ENCODE results near the gene GRM3.

GRM3 gene

GRCh38 chr7:86785641-86786040 lies 141.9 kb downstream of the GRM3 start:
- DNase-seq (ENCODE audit: low spot score) (no peak), FAIRE-seq (no peak)

DNA sequence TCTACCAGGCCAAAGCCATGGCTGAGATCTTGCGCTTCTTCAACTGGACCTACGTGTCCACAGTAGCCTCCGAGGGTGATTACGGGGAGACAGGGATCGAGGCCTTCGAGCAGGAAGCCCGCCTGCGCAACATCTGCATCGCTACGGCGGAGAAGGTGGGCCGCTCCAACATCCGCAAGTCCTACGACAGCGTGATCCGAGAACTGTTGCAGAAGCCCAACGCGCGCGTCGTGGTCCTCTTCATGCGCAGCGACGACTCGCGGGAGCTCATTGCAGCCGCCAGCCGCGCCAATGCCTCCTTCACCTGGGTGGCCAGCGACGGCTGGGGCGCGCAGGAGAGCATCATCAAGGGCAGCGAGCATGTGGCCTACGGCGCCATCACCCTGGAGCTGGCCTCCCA lies 142.7 kb downstream of the GRM3 start:
- no peak for DNase-seq (ENCODE audit: low spot score)
- FAIRE-seq = no peak

DNA sequence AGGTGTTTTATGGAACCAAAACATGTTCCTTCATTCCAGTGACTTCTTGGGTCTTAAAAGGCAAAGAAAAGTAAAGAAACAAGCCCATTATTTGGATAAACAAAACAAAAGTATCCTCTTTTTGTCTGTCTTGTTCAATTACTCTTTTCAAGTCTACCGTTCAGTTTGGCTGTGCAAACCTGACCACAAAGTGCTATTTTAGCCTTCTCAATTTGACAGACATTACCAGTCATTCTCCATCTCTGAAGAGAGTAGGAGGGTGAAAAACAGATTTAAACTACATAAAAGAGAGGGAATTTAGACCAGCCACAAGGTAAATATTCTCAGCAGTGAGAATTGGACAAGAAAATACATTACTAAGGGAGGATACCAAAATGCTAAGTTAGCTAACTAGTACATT lies 145.2 kb downstream of the GRM3 start:
- FAIRE-seq = no peak
- no peak for DNase-seq (ENCODE audit: low spot score)

DNA sequence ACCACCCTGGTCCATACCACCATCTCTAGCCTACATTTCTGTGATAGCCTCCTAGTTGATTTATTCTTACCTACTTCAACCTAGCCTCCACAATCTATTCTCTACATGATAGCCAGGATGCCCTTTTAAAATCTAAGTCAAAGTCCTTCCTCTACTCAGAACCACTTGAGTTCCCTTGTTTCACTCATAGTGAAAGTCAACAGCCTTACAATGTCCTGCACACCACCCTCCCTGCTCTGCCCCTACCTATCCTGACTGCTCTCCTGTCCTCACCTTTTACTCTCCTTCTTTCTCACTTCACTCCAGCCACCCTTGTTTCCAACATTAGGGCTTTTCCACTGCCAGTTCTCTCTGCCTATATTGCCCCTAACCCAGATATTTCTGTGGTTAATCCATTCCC lies 146.7 kb downstream of the GRM3 start:
- DNase-seq (ENCODE audit: low spot score) = no peak
- FAIRE-seq = peak; percentile 32

DNA sequence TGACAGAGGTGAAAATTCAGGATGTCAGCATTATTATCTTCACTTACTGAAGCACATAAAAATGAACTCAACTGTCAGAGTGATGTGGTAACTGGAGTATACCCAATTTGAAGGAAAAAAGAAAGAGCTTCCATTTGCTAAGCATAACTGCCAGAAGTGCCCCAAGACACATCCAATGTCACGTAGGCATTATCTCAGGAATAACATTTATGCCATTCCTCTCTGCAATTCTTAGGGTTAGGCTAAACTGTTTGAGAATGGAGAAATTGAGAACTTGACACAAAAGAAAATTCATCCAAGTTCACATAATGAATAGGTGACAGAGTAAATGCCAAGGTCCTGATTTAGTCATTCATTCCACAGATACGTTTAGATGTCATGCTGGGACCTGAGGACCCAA lies 148.6 kb downstream of the GRM3 start:
- DNase-seq (ENCODE audit: low spot score) (no peak), FAIRE-seq (no peak)

- no peak for FAIRE-seq
- no peak for DNase-seq (ENCODE audit: low spot score)
Observed at GRCh38 chr7:86793136-86793535, 149.4 kb downstream of the GRM3 start.

GRCh38 chr7:86814661-86815379 lies 171.1 kb downstream of the GRM3 start:
- DNase-seq (ENCODE audit: low spot score) = peak; percentile 44
- peak; percentile 85 for FAIRE-seq

GRCh38 chr7:86815556-86815955 lies 171.8 kb downstream of the GRM3 start:
- DNase-seq (ENCODE audit: low spot score) = no peak

DNA sequence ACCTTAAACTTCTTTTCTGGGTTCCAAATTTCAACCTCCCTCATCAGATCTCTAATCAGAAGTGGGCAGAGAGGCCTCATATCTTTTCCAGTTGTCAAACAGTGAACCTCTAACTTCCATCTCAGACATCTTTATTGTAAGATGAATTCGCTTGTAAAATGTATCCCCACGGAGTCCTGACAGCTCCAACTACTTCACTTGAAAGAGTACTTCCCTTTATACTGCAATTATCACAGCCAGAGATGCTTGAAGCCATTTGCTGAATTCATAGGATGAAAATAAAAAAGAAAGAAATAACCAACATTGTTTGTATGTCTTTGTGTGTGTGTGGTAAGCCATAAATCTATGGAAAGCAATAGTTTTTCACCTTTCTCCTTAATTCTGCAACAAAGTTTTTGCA lies 175.2 kb downstream of the GRM3 start:
- DNase-seq (ENCODE audit: low spot score) (no peak), FAIRE-seq (peak; percentile 27)

More at GRCh38 chr7:86815556-86815955, 171.8 kb downstream of the GRM3 start:
- no peak for FAIRE-seq

DNA sequence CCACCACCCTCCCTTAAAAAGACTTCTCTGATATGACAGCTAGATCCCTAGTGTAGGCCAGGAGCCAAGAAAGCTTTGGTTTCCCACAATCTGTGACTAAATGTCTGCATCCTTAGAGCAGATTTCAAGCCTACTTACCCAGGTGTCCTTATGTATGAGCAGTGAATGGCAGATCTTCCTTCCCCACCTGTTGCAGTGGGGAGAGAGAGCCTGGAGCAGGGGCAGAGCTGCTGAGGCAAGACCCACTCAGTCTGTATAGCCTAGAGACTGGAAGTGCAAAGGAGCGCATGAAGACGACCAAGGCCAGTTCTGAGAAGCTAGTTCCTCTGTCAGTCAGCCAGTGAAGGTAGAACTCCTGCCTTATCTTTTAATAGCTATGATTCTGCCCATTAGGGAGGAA lies 180.1 kb downstream of the GRM3 start:
- no peak for FAIRE-seq
- DNase-seq (ENCODE audit: low spot score) = no peak

GRCh38 chr7:86825264-86825663 lies 181.6 kb downstream of the GRM3 start:
- DNase-seq (ENCODE audit: low spot score) (no peak), FAIRE-seq (no peak)

DNA sequence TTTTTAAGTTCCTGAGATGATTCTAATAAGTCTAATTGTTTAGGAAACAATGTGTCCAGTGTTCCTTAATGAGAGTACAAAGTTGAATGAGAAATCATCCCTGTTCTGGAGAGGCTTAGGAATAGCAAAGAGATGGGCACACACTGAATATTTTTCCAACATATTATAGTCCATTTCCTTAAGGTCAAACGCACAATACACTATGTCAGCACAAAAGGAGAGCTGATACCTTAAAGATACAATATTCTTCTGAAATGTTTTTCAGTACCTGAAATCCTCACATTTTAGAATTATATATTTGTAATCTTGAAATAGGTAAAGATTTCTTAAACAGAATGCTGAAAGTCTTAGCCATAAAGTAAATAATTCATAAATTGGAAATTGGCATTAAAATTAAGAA lies 183.2 kb downstream of the GRM3 start:
- no peak for FAIRE-seq
- DNase-seq (ENCODE audit: low spot score) = no peak

DNA sequence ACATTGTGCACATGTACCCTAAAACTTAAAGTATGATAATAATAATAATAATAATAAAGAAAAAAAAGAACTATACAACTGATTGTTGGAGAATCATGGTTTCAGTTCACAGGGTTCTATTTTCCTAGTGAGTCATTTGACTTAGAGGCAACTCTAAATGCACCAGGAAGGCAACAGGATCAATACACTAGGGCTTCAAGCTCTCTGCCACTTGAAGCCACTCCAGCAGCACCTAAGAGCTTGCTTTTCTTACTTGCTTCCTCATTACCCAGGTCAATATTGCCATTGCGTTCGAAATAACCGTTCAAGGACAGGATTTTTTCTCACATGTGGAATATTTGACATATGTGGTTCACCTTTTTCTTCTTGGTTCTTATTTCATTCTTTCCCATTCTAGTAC lies 189.7 kb downstream of the GRM3 start:
- FAIRE-seq = no peak
- no peak for DNase-seq (ENCODE audit: low spot score)

DNA sequence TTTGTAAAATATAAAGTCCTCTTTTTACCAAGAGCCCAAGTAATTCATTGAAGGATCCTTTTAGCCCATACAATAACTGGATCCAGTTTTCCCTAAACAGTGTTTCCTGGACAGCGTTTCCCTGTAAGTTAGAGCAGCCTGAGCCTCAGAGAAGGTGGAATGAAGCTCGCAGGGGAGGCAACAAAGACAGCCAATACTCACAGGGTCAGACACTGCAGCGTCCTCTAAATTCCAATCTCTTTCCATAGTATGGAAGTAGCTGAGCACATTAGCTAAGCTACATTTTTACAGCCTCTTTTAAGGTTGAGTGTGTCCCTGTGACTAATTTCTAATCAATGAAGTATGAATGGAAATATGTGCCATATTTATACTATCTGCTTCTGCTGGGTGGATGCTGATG lies 193.5 kb downstream of the GRM3 start:
- no peak for DNase-seq (ENCODE audit: low spot score)
- no peak for FAIRE-seq

DNA sequence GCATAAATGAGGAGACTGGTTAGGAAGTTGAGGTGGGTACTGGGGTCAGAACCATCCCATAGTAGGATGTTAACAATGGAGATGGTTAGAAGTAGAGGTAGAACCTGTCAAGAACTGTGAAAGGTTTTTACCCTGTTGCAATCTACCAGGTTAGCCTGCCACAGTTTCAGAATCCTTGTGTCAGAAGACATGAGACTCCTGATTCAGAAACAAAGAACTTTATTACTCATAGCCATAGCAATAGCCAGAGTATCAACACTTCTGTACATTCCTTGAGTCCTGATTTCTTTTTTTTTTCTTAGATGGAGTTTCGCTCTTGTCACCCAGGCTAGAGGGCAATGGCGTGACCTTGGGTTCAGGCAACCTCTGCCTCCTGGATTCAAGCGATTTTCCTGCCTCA lies 200.9 kb downstream of the GRM3 start:
- DNase-seq (ENCODE audit: low spot score) (no peak), FAIRE-seq (no peak)

DNA sequence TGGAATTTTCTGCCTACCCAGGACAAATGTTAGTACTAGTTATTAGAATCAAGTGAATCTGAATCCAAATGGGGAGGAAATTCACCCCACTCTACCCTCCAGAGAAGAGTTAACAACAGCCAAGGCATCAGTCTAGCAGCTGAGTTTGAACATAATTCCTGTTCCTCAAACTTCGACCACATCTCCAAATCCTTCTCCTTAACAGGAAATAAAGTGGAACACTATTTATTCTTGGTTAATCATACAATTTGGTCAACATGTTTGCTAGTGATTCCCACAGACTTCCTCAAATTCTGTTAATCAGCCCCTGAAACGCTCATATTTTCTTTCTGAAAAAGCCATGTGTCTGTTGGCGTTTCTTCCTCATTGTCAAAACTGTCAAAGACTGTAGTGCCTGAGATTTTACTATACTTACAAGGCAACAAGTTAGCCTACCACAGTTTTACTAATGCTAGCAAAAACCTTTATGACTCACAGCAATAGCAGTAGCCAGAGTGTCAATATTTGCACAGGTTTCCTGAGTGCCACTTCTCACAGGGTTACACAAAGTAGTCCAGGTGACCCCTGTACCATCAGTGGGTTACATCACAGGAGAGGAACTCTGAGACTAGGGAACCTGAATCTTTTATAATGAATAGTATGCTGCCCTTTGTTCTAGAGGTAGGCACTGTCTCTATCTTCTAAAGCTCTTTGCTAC lies 202.9 kb downstream of the GRM3 start:
- no peak for FAIRE-seq

DNA sequence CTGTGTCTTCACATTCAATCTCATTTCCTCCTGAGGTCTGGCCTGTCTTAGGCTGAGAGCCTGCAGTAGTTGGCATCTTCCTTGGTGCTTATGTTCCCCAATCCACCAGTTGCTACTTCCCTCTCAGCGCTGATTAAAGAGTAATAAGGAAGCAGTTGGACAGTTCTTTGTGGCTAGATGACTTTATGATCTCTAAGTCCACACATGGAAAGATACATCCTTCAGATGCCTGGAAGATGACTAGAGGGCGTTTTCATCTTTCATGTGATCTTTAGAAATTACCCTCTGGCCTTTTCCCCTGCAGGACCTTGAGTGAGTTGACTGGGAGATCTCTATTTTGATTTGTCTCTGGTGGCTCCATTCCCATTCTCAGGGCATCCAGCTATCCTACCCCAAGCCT lies 204.5 kb downstream of the GRM3 start:
- DNase-seq (ENCODE audit: low spot score) (no peak), FAIRE-seq (no peak)

More for the DNA sequence above, 202.9 kb downstream of the GRM3 start:
- no peak for DNase-seq (ENCODE audit: low spot score)

DNA sequence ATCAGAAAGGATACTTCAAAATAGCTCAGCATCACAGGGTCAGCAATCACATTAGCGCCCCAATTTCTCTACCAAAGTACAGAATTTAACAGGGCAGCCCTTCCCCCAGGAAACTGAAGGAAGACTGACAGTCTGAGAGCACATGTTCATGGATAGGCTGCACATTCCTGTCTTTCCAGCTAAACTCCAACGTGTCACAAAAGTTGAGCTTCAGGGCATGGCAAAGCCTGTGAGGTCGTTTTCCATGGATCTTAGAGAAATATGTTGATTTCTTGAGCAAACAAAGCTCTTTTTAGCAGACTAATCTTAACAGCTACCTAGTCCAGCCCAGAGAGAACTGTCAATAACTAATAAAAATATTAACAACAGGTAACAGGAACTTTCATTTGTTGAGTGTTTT lies 207.9 kb downstream of the GRM3 start:
- no peak for FAIRE-seq
- DNase-seq (ENCODE audit: low spot score) = no peak

GRCh38 chr7:86863452-86863851 lies 219.7 kb downstream of the GRM3 start:
- no peak for FAIRE-seq
- DNase-seq (ENCODE audit: low spot score) = no peak

DNA sequence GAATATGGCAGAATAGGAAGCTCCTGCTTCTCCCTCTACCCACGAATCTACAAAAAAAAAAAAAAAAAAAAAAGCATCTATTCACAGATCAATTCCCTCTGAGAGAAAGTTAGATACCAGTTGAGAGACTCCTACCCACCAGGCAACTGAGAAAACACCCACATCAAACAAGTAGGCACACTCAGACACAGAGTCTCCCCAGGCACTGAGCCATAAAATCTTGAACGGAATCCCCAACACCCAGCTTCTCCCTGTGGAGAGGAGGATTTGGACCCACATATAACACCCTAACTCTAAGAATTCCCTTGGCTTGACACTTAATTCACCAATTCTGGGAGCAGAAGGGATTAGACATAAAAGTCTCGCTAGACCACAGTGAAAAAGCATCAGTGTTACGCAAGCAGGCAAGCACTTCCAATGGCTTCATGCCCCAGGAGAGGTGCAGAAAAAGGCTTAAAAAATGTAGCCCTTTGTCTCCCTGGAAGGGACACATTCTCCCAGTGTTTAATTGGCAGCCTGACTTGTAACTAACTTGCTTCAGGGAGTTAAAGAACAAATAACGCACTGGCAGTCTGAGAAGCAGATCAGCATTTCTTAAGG lies 223.6 kb downstream of the GRM3 start:
- no peak for DNase-seq (ENCODE audit: low spot score)
- FAIRE-seq = no peak

DNA sequence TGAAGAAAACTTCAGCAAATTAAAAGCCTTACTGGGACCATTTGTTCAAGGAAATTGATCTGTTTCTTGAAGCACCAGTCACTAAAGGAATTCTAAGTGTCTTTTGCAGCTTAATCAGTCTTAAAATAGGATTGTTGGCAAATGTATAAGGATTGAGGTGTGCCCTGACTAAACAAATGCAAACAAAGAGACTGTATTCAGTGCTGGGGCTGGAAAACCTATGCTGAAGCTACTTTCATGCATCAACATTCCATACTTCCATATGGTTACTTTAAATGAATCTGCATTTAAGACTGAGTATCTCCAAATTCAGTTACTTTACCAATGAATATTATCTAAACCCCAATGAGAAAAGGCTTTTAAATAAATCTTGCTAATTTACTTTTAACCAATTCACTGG lies 232.4 kb downstream of the GRM3 start:
- FAIRE-seq (no peak), DNase-seq (ENCODE audit: low spot score) (no peak)

GRCh38 chr7:86884152-86884551 lies 240.4 kb downstream of the GRM3 start:
- DNase-seq (ENCODE audit: low spot score) (no peak), FAIRE-seq (no peak)

GRCh38 chr7:86889501-86889900 lies 245.8 kb downstream of the GRM3 start:
- FAIRE-seq (no peak), DNase-seq (ENCODE audit: low spot score) (no peak)

Data from urothelium cell line (cell line).